GM19328 (cell line): ENCODE data around the gene ACO1.

Source experiments
- ATAC-seq: cut with Tn5 transposase; IDR thresholded peaks from one replicate; pipeline ENCODE4 v1.9.1; 2021; ENCODE audit warnings: mild to moderate bottlenecking, moderate library complexity; ENCODE audit not compliant: unreplicated experiment

Gene ACO1

GRCh38 chr9:32414856-32415255 is 30.4 kb downstream of the ACO1 start:
- ATAC-seq, result no peak

DNA sequence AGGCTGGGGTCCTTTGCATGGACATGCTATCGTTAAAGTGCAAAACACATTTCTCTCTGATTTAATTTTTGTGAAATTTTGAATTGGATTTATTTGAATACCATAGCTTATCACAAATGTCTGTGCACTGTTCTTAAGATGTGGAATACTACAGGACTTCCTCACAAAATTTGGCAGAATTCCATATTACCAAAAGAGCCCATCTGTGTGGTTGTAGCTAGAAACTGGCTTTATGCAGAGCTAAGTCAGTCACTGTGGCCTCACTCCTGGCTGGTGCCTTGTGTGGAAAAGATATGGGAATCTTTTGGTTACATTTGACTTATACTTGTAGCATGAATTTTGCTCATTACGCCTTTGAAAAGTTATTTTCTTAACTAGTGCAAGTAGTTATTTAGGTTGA is 35.5 kb downstream of the ACO1 start:
- no peak for ATAC-seq

DNA sequence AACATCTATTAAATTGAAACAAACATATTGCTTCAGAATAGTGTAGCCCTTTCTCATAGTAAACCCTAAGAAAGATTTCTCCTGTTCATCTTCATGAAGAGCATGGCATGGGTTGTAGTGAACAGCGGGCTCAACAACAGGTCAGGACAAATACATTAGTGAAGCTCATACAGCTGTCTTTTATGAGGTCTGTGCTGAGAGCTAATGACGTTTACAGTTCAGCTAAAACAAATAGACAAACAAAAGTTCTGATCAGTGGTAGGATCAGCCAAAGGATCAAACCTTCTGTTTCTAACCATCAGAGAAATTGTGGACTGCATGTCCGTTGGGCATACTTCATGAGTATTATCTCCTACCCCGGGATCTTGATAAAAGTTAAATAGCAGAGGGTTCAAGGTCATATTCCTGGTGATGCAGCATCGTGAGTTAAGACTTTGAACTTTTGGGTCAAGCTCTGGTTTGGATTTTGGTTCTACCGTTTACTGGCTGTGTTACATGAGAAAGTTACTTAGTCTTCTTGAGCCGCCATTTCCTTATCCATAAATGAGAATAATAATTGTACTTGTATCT is 37.9 kb downstream of the ACO1 start:
- no peak for ATAC-seq

DNA sequence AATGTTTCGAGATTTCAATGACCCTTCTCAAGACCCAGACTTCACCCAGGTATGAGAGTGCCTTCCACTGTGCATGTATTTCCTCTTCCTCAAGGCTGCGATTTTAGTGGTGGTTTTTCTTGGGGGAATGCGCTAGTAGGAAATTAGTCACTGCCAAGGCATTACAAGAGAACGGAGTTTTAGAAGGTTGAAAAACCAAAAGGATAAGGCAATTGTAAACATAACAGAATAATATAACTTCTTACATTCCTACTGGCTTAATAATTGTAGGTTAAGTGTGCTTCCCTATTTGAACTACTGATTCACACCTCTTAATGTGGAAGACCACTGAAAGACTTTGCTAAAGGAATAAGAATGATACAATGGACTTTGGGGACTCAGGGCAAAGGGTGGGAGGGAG is 38.9 kb downstream of the ACO1 start:
- no peak for ATAC-seq

- no peak for ATAC-seq
Measured at GRCh38 chr9:32424616-32425015, 40.2 kb downstream of the ACO1 start.

GRCh38 chr9:32426278-32426939 is 42.0 kb downstream of the ACO1 start:
- ATAC-seq, result no peak

DNA sequence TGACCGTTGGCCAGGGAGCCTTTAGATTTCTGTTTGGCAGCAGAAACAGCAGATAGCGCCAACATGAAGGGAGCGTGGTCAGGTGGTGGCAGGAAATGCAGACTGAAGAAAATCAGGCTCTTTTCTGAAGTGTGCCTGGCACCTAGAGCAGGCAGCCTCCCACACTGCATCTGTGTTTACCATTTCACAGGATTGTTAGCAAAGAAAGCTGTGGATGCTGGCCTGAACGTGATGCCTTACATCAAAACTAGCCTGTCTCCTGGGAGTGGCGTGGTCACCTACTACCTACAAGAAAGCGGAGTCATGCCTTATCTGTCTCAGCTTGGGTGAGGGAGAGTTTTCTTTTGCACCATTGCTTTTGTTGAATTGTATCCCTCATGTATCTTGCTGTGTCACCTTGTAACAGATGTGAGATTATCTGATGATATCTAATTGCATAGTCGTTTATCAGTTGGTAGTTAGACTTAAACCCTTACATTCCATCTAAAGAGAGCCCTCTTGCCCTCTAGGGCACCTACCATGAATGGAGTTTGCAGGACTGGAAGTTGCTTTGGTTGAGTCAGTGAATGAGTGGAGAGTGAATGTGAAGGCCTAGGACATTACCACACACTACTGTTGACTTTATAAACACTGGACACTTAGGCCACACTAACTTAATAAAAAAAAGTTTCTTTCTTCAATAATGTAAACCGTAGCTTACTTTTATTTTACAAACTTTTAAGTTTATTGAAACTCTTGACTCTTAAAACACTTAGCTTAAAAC is 42.8 kb downstream of the ACO1 start:
- no peak for ATAC-seq

- no peak for ATAC-seq
Measured at GRCh38 chr9:32430720-32431119, 46.3 kb downstream of the ACO1 start.

DNA sequence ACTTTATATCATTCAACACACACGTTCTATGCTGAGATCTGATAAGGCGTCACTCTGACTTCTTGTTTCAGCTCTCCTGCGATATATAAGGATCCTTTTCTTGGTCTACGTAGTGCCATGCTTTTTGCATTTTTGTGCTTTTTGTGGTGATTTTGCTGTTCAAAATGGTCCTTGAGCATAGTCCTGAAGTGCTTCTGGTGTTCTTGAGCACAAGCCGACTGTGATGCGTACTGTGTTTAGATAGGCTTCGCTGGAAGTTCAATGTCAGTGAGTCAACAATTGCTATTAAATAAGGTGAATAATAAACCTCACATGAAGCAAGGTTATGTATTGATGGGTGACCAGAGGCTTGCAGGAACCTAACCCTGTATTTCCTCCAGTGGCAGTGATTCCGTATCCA is 46.8 kb downstream of the ACO1 start:
- ATAC-seq, result no peak

GRCh38 chr9:32431940-32432555 is 47.6 kb downstream of the ACO1 start:
- no peak for ATAC-seq

- no peak for ATAC-seq
Measured at GRCh38 chr9:32434892-32435291, 50.4 kb downstream of the ACO1 start.

DNA sequence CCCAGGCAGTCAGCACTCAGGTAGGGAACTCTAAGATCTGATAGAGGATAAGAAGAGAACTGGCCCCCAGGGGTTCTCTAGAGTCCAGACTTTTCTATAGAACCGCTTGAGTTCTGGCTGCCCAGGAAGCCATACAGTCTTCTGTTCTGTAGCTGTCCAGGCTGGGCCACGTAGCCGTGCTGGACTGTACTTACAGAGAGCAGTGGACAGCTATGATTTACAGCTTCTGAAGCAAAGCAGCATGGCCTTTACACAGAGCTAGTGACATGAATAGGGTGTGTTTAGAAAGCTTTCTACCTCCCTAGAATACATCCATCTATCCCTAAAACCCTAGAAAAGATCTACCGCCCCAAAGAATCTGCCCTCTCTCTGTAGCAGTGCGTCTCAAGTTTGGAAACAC is 57.2 kb downstream of the ACO1 start:
- no peak for ATAC-seq

DNA sequence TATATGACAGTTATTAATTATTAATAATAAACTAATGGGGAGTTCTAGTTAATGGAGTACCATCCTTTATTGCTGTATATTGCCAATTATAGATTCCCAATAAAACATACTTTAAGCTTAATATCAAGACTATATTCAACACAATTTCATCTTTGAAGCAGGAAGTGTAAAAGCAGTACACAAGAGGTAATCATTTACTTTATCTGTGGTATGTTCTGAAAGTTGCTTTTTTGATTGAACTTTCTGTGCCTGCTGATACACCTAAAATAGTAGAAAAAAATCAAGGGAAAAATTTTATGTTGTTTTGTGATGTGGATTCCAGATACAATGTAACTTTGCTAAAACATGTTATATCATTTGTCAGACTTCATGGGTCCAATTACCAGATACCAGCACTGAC is 58.0 kb downstream of the ACO1 start:
- ATAC-seq, result no peak

DNA sequence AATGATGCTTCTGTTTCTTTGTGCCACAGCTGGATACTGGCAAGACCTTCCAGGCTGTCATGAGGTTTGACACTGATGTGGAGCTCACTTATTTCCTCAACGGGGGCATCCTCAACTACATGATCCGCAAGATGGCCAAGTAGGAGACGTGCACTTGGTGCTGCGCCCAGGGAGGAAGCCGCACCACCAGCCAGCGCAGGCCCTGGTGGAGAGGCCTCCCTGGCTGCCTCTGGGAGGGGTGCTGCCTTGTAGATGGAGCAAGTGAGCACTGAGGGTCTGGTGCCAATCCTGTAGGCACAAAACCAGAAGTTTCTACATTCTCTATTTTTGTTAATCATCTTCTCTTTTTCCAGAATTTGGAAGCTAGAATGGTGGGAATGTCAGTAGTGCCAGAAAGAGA is 65.5 kb downstream of the ACO1 start:
- ATAC-seq, result no peak

GRCh38 chr9:32454280-32454679 is 69.8 kb downstream of the ACO1 start:
- ATAC-seq, result no peak

GRCh38 chr9:32455738-32456137 is 71.3 kb downstream of the ACO1 start:
- no peak for ATAC-seq

DNA sequence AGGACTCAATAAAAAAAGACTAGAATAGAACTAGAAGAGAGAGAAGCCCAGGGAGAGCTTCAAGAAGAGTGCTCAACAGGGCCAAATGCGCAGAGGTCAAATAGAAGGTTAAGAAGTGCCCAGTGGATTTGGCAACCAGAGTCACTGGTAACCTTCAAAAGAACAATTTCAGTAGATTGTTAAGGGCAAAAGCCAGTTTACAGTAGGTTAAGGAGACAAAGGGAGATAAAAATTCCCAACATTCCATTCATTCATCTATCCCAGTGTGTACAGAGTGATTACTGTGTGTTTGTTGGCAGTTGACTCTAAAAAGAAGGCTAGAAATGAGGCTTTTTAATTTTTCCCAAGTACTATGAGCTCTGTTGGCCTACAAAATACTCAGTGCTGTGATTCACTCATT is 72.1 kb downstream of the ACO1 start:
- ATAC-seq, result no peak

- no peak for ATAC-seq
Measured at GRCh38 chr9:32463500-32464293, 79.3 kb downstream of the ACO1 start.

DNA sequence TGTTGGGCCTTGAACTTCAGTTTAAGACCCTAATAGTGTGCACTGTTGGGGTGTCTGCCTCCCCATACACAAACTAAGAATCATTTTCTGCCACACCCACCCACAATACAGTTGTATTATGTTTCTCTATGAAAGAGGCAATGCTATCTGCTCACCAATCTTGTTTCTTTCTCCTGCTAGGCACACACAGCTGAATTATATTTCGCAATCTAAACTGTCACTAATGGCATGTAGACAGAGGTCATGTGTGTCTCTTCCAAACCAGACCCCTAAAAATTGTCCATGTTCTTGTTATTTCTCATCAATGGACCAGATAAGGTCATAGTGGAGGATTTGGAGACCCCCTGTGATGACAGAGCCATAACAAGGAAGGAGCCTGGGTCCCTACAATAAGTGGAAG is 84.3 kb downstream of the ACO1 start:
- no peak for ATAC-seq

DNA sequence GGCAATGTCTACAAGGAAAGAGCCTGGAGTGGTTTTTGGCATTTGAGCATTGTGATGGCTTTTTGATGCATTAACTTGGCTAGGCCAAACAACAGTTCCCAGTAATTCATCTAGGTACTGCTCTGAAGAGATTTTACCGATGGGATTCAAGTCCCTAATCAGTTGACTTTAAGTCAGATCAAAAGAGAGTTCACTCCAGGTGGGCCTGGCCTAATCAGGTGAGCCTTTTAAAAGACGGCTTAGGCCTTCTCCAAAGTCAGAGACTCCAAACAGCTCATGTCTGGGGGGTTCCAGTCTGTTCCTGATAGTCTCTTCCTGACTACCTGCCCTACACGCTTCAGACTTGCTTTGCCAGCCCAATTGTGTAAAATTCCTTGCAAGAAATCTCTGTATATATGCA is 87.9 kb downstream of the ACO1 start:
- no peak for ATAC-seq

- ATAC-seq, result no peak
Measured at GRCh38 chr9:32483343-32483742, 98.9 kb downstream of the ACO1 start.
